HEK293 (cell line): ENCODE data around the gene OR52N1.
A peak's percentile ranks its signal among the peaks of the same experiment; 100 is the strongest.

Source experiments
- CTCF ChIA-PET: fragments of 350-600 bp; formaldehyde crosslinking; extraction: SDS; loops from one replicate; lab custom pipeline; 2021; ENCODE audit warnings: antibody characterized with exemption; lab: Yijun Ruan, JAX
- POLR2A ChIA-PET: fragments of 300-600 bp; formaldehyde crosslinking; extraction: SDS; loops from one replicate; lab custom pipeline; 2020; ENCODE audit warnings: antibody characterized with exemption, inconsistent platforms; lab: Yijun Ruan, JAX
- H3K27ac ChIP-seq: fragments of 200-500 bp; sonication (Bioruptor generic); 2 replicates; pipeline ENCODE4 v1.5.1; 2014; ENCODE audit warnings: low read depth, low read length, control low read depth, inconsistent platforms; ENCODE audit errors: extremely low read depth
- H3K36me3 ChIP-seq, 2 experiments: fragments of 200-500 bp in 1 of 2; sonication (Bioruptor generic) in 1 of 2; 1 replicate in 1 of 2; 2 replicates in 1 of 2; pipeline ENCODE4 v1.5.1; 2014 to 2017; ENCODE audit warnings: inconsistent platforms in 2 of 2, low read length in 2 of 2; ENCODE audit not compliant: control insufficient read depth in 2 of 2, insufficient read depth in 1 of 2
- H3K4me1 ChIP-seq: fragments of 200-500 bp; sonication (Bioruptor generic); 2 replicates; pipeline ENCODE4 v1.5.1; 2014; ENCODE audit warnings: mild to moderate bottlenecking, low read length, inconsistent platforms; ENCODE audit not compliant: control insufficient read depth, insufficient read depth
- H3K4me3 ChIP-seq: 2 replicates; pipeline ENCODE4 v1.5.1; 2011; ENCODE audit warnings: low read depth, mild to moderate bottlenecking, control low read depth, low read length, moderate library complexity
- H3K9me3 ChIP-seq: fragments of 200-500 bp; sonication (Bioruptor generic); 2 replicates; pipeline ENCODE4 v1.5.1; 2014; ENCODE audit warnings: low read depth, low read length, inconsistent platforms; ENCODE audit not compliant: control insufficient read depth, insufficient read depth
- ATF2 ChIP-seq: fragments of 450-650 bp; formaldehyde crosslinking; IDR thresholded peaks from 2 replicates; pipeline ENCODE4 v1.5.1; 2016; ENCODE audit warnings: missing biosample characterization, missing genetic modification characterization, low read depth
- HOXC10 ChIP-seq: sonication (generic); formaldehyde crosslinking; IDR thresholded peaks from 2 replicates; pipeline ENCODE4 v1.8.1; 2023; ENCODE audit warnings: mild to moderate bottlenecking, missing genetic modification reagents
- PRDM4 ChIP-seq: fragments of 450-650 bp; formaldehyde crosslinking; IDR thresholded peaks from 2 replicates; pipeline ENCODE4 v1.5.1; 2017; ENCODE audit warnings: missing biosample characterization, missing genetic modification characterization
- REST ChIP-seq: fragments of 450-650 bp; formaldehyde crosslinking; IDR thresholded peaks from 2 replicates; pipeline ENCODE4 v1.5.1; 2016; ENCODE audit warnings: missing biosample characterization, missing genetic modification characterization
- SETDB1 ChIP-seq: IDR thresholded peaks from one replicate; pipeline ENCODE4 v1.6.1; 2017; ENCODE audit warnings: mild to moderate bottlenecking, low read length, moderate library complexity, mixed read lengths; ENCODE audit not compliant: insufficient read length
- SP2 ChIP-seq: fragments of 450-650 bp; formaldehyde crosslinking; IDR thresholded peaks from 2 replicates; pipeline ENCODE4 v1.5.1; 2016; ENCODE audit warnings: missing biosample characterization, missing genetic modification characterization
- ZEB2 ChIP-seq: fragments of 450-650 bp; formaldehyde crosslinking; IDR thresholded peaks from 2 replicates; pipeline ENCODE4 v1.5.1; 2016; ENCODE audit warnings: missing biosample characterization, missing genetic modification characterization
- ZFP69B ChIP-seq: fragments of 450-650 bp; formaldehyde crosslinking; IDR thresholded peaks from 2 replicates; pipeline ENCODE4 v1.5.1; 2016; ENCODE audit warnings: missing biosample characterization, missing genetic modification characterization
- ZNF311 ChIP-seq: fragments of 450-650 bp; formaldehyde crosslinking; IDR thresholded peaks from 2 replicates; pipeline ENCODE4 v1.5.1; 2017; ENCODE audit warnings: missing biosample characterization, missing genetic modification characterization, borderline replicate concordance
- ZNF354C ChIP-seq: fragments of 450-650 bp; formaldehyde crosslinking; IDR thresholded peaks from 2 replicates; pipeline ENCODE4 v1.5.1; 2016; ENCODE audit warnings: missing biosample characterization, missing genetic modification characterization, low read depth, borderline replicate concordance
- ZNF391 ChIP-seq: fragments of 450-650 bp; formaldehyde crosslinking; IDR thresholded peaks from 2 replicates; pipeline ENCODE4 v1.5.1; 2016; ENCODE audit warnings: low read depth, missing biosample characterization, missing genetic modification characterization, borderline replicate concordance
- ZNF548 ChIP-seq: fragments of 450-650 bp; formaldehyde crosslinking; IDR thresholded peaks from 2 replicates; pipeline ENCODE4 v1.5.1; 2016; ENCODE audit warnings: missing biosample characterization, missing genetic modification characterization
- ZNF654 ChIP-seq: fragments of 450-650 bp; formaldehyde crosslinking; IDR thresholded peaks from 2 replicates; pipeline ENCODE4 v1.5.1; 2016; ENCODE audit warnings: low read depth, missing biosample characterization, missing genetic modification characterization
- ZSCAN18 ChIP-seq: fragments of 450-650 bp; formaldehyde crosslinking; IDR thresholded peaks from 2 replicates; pipeline ENCODE4 v1.5.1; 2016; ENCODE audit warnings: missing biosample characterization, missing genetic modification characterization

Gene OR52N1

GRCh38 chr11:5803982-5804381 is 12.9 kb upstream of the OR52N1 start:
- POLR2A ChIA-PET, result no interaction called here
- TF ChIP-seq SETDB1 (peak; percentile 44), ZEB2 (tag by site-specific recombination) (no peak)
- CTCF ChIA-PET, result interaction anchor here (0.8 kb wide), 2 partner anchors 328 to 1168 kb away, joined by 3 to 4 read pairs; no protein-coding TSS in a partner anchor
- H3K9me3 ChIP-seq, result no peaks in the 10 kb centered on the region
- H3K36me3 ChIP-seq, result no peaks in the 10 kb centered on the region
- H3K4me1 ChIP-seq, result no peaks in the 10 kb centered on the region
- H3K4me3 ChIP-seq, result no peak overlapping the region
- no peak overlapping the region for H3K27ac ChIP-seq

GRCh38 chr11:5796541-5796940 is 5.5 kb upstream of the OR52N1 start:
- no peaks in the 10 kb centered on the region for H3K4me1 ChIP-seq
- TF ChIP-seq ZSCAN18 (tag by site-specific recombination) (no peak), SP2 (tag by site-specific recombination) (no peak), ZNF391 (no peak), ATF2 (tag by site-specific recombination) (no peak), ZNF311 (tag by site-specific recombination) (no peak), ZFP69B (tag by site-specific recombination) (no peak), HOXC10 (CRISPR knock-in tag) (no peak), PRDM4 (tag by site-specific recombination) (no peak), ZNF548 (tag by site-specific recombination) (no peak), ZNF354C (tag by site-specific recombination) (no peak), ZNF654 (tag by site-specific recombination) (no peak), REST (tag by site-specific recombination) (no peak)
- TF ChIP-seq, all 188 proteins: peak for 0
- H3K36me3 ChIP-seq, result no peaks in the 10 kb centered on the region
- ChIA-PET POLR2A (no interaction called here), CTCF (interaction anchor here (0.6 to 0.7 kb wide), 2 partner anchors 203 to 247 kb away, joined by 3 to 4 read pairs; no protein-coding TSS in a partner anchor)
- H3K27ac ChIP-seq, result no peak overlapping the region
- H3K4me3 ChIP-seq, result no peak overlapping the region
- H3K9me3 ChIP-seq, result no peaks in the 10 kb centered on the region
